Activated CD8-positive, alpha-beta memory T cell treated with anti-CD3 and anti-CD28 coated beads, Interleukin-2, amount 50 U/mL, for 4 hours (primary cell): ENCODE results near the gene ZNF446.
"Not testable (repeated sequence)": the region's sequence is repeated elsewhere in the genome, so short reads cannot be mapped to it uniquely, and the experiment has no call there.

Source experiments
- DNase-seq: peaks from one replicate; pipeline ENCODE4 v3.0.0-alpha.2; 2020

The ZNF446 gene

GRCh38 chr19:58470837-58471543, 5.2 kb upstream of the ZNF446 start:
- DNase-seq, result not testable (repeated sequence)

- DNase-seq, result no peak
Observed at GRCh38 chr19:58471736-58472135, 4.4 kb upstream of the ZNF446 start.

- DNase-seq, result no peak
Observed at GRCh38 chr19:58473775-58474174, 2.4 kb upstream of the ZNF446 start.

DNA sequence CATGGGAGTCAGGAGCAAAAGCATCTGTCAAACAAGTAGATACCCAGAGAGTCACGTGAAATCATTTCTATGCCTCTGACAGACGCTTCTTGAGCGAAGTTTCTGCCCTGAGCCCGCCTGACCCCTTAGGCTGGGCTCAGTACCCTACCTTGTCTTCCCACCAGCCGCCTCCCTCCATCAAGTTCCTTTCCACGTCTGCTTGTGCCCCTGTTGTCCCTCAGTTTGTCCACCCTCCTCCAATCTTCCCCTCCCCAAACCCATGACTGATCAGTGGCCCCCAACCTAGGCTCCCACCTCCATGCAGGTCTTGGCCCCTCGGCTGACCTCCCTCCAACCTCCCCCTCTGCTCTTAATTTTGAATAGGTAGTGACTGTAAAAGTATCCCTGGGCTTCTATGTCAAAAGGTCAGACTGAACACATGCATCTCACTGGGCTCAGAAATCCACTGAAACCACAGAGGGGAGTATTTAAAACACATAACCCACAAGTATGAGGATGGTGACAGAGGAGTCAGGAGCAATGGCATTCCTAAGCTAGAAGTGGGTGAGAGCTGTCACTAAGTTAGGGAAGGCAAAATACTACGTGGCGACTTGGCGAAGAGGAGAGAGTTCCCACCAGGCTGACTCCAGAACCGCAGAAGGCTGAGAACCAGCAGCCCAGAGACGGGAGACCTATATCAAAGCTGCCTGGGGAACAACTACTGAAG, 1.7 kb upstream of the ZNF446 start:
- no peak for DNase-seq

DNA sequence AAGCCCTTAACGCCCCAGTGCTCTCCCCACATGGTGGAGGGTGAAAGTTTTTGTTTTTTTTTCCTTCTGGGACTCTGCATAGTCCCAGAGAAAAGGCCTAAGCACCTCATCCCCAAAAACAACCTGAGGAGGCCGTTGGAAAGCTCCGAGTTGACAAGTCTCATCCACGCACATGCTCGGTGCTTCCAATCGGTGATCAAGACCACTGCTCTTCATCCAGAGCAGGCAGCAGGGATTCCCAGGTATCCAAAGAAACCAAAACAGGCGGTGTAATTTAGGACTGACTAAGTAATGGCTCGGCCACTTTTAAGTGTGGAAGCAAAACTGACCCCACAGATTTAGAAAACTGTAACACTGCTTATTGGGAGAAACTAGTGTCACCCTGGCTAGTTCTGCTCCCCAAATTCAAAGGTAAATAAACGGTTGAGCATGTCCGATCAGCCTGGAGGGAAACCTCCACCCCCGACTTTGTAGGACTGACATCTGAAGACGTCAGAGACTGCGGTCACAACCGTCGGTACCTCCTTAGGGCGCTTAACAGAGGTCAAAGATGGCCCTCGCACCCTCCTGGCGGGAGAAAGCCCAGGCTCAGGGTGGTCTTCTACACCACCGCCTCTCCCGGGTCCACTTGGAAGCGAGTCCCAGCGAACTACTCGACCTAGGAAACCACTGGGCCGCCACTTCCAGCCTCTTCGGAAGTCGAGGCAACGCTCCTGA, 997 bp upstream of the ZNF446 start:
- no peak for DNase-seq

DNA sequence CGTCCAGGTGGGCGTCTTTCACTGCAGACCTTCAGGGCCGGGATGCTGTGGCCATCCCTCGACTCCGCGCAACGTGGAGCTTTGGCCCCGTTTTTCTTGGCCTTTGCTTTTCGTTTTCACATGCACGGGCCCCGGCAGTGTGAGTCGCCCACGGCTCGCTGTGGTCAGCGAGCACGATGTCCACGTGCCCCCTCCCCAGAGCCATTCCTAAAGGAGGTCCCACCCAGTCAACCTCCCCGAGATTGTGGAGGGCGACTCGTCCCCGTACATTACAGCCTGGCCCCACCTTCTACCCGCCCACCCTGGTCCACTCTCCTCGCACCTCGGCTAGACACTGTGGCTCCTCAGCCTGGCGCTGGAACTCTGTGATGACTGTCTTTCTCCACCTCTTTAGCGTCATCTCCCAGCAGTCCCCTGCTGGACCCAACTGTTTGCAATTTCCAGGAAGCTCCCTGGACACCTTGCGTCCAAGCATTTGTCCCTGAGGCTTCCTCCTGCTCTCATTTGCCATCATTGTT, 405 bp downstream of the ZNF446 start:
- no peak for DNase-seq

- no peak for DNase-seq
Observed at GRCh38 chr19:58477130-58477529, 978 bp downstream of the ZNF446 start.

- no peak for DNase-seq
Observed at GRCh38 chr19:58477871-58478270, 1.7 kb downstream of the ZNF446 start.

DNA sequence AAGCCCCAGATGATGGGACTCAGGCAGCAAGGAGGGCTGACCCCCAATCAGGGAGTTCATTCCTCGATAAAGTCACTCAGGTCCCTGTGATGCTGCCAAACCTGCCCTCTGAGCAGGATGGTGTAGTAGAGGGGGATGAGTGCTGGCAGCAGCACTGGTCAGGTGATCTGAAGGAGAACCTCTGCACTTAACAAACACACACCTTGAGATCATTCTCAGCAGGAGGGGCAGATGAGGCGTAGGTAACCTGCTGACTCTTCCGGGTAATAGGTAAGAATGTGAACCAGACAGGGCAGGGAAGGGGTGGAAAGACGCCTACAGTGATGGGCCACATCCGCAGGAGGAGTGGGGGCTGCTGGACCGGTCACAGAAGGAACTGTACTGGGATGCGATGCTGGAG, 3.2 kb downstream of the ZNF446 start:
- DNase-seq, result no peak

DNA sequence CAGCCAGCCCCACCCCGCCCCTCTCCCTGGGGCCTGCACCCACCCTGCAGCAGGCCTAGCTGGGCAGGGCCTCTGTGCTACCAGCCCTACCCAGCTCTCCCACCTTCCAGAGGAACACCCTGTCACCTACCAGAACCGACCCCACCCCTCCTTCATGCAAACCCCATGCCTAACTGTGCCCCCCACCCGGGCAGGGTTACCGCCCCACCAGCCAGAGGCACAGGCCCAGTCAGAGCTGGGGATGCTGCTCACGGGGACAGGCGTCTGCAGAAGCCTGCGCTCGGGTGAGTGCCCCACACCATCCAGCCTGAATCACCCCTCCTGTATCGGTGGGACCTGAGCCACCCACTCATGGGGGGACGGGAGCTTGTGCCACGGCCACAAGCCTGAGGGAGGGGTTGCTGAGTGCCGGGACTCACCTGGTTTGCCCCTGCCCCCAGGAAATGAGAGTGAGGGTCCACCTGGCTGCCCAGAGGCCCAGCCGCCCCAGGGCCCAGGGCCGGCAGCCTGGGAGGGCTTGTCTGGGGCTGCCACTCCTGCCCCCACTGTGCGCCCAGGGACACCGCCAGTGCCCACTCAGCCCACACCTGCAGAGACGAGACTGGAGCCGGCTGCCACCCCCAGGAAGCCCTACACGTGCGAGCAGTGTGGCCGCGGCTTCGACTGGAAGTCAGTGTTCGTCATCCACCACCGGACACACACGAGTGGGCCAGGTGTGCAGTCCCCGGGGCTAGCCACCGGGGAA, 3.8 kb downstream of the ZNF446 start:
- DNase-seq, result no peak

GRCh38 chr19:58480481-58480830, 4.3 kb downstream of the ZNF446 start:
- no peak for DNase-seq

- DNase-seq, result no peak
Observed at GRCh38 chr19:58480831-58481230, 4.7 kb downstream of the ZNF446 start.

DNA sequence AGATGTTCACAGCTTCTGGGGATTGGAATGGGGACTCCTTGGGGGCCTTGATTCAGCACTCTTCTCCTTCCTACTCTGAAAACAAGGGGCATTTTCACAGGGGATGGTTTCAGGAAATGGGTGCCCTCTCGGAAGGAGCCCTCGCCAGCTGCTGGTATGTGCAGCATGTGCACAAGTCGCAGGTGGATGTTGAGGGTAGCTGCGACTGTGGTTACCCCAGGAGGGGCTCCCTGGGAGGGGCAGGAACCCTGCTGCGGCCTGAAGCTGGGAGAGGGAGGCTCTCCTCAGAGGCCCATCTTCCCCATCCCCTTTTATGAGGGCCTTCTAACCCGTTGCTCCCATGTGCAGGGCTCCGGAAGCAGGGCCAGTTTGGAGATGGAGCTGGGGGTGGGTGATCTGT, 6.2 kb downstream of the ZNF446 start:
- DNase-seq, result no peak

DNA sequence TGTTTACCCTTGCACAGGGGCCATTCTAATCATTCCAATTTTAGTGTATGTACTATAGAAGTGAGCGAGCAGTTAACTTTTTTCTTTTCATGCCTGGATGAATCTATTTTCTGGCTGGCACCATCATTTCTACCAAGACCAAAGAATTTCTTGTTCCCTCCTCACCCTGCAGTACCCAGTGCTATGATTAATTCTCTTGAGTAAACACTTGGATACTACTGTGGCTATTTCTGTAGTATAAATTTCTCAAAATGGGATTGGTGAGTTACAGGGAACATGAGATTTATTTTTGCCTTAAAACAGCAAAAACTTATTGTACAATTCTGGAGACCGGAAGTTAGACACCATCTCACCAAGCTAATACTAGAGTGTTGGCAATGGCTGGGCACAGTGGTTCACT, 7.6 kb downstream of the ZNF446 start:
- DNase-seq, result no peak

- DNase-seq, result not testable (repeated sequence)
Observed at GRCh38 chr19:58484349-58484748, 8.2 kb downstream of the ZNF446 start.

DNA sequence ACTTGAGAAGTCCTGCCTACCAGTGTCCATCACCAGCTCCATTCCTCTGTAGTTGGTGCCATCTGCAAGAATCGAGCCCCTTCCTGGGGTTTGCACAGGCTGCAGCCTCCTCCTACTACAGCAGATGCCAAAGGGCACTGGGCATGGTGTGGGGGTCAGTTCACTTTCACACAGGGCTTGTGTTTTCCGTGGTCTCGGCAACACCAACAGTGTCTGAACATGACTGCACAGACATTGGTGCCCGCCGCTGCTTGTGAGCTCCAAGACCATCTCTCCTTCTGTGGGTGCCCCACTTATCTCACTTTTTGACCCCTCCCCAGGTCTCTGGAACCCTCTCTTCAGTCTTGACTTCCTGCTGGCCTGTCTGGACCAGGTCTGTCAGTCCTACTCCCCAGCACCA, 15.2 kb downstream of the ZNF446 start:
- no peak for DNase-seq

- no peak for DNase-seq
Observed at GRCh38 chr19:58492265-58492664, 16.1 kb downstream of the ZNF446 start.

GRCh38 chr19:58497634-58498170, 21.6 kb downstream of the ZNF446 start:
- DNase-seq, result no peak

GRCh38 chr19:58498316-58499020, 22.3 kb downstream of the ZNF446 start:
- DNase-seq, result no peak

DNA sequence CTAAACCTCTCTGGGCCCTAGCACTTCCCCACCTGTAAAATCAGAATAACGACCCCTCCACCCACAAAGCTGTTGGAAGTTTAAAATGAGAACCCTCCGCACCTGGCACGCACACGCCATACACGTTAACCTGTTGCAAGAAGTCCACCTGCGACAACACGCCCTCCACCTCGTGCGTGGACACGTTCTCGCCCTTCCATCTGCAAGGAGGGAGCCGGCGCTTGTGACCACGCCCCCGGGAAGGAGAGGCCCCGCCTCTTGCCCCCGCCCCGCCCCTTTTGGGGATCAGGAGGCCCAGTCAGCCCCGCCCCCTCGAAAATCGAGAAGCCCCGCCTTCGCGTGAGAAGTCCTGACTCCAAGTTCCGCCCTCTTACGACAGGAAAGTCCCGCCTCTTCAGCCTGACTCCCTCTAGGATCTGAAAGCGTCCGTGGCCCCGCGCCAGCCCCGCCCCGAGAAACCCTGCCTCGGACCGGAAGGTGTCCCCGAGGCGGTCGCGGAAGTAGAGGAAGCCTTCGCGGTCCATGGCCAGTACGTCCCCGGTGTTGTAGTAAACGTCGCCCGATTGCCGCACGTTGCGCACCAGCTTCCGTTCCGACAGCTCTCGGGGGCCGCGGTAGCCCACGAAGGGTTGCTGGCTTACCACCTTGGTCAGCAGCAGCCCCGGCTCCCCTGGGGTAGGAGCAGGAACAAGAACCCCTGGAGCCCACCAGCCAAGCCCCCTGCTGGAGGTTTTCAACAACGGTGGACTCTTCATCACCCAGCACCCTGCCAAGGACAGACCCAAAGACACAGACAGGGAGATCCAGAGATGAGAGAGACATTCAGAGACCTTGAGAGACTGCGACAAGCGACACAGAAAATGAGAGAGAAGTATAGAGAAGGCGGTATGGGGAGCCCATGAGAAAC, 23.1 kb downstream of the ZNF446 start:
- DNase-seq, result peak; percentile 95

DNA sequence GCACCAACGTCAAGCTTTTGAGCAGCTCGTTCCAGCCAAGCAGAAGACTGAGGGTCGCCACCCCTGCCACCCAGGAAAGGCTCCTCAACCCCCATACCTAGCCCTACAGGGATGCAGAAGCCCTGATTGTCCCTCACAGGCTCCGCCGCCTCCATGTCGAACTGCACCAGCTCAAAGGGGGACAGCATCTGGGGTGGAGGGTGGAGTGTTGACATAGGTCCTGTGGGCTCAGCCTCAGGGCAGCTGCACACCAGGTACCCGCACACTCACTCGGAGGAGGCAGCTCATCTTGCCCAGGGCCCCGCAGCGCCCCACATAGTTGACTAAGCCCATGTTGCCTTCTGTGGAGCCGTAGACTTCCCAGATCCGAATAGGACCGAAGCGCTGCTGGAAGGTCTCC, 24.1 kb downstream of the ZNF446 start:
- no peak for DNase-seq
